GM12878 (cell line): ENCODE data around the gene DNAH3. TPM values are rescaled to one million over a fixed set of nuclear protein-coding genes. Genes with fewer than 3 reads are reported as not detected.

Experiments
- ATAC-seq: fragments of 200-7000 bp; cut with Tn5 transposase; 3 replicates; pipeline ENCODE4 v1.9.1; 2020; ENCODE audit warnings: mild to moderate bottlenecking, moderate library complexity
- BruUV-seq: library from RNA; stranded (reverse); fragments of 400-500 nt; replicated peaks from 2 replicates; lab custom pipeline; 2021; lab: Mats Ljungman, UMichigan
- CTCF ChIA-PET: fragments of 300-600 bp; sonication (Branson Sonifier 250); formaldehyde crosslinking; extraction: SDS; loops from one replicate; lab custom pipeline; 2021; ENCODE audit warnings: inconsistent platforms; lab: Yijun Ruan, JAX
- POLR2A ChIA-PET: fragments of 350-600 bp; formaldehyde crosslinking; extraction: SDS; loops from one replicate; lab custom pipeline; 2021; ENCODE audit warnings: inconsistent platforms; lab: Charles Lee
- RAD21 ChIA-PET: fragments of 300-600 bp; sonication (Branson Sonifier 250); formaldehyde crosslinking; loops from one replicate; lab custom pipeline; 2023; ENCODE audit warnings: antibody characterized with exemption; ENCODE audit not compliant: unreplicated experiment; lab: Charles Lee
- SMC1A ChIA-PET: fragments of 300-600 bp; sonication (Branson Sonifier 250); formaldehyde crosslinking; loops from one replicate; lab custom pipeline; 2023; ENCODE audit not compliant: unreplicated experiment, uncharacterized antibody; lab: Charles Lee
- DNase-seq: peaks from one replicate; pipeline ENCODE4 v3.0.0-alpha.2; 2011; ENCODE audit warnings: low read depth, low spot score
- FAIRE-seq: peaks from 3 replicates; lab custom pipeline; 2011; peaks lifted over from hg19 to GRCh38; lab: Jason Lieb, UNC
- H2AFZ ChIP-seq: 2 replicates; pipeline ENCODE4 v1.6.0; 2011; ENCODE audit warnings: low read depth, low read length, control low read depth; ENCODE audit not compliant: control insufficient read depth
- H3K27ac ChIP-seq: 2 replicates; pipeline ENCODE4 v1.5.1; 2011; ENCODE audit warnings: control low read depth; ENCODE audit not compliant: control insufficient read depth, insufficient read depth
- H3K27me3 ChIP-seq, 2 experiments: replicated peaks in 1 of 2; 2 replicates each; pipeline versions ENCODE4 v1.6.0 to v1.6.1; 2011; ENCODE audit warnings: low read length in 1 of 2; ENCODE audit not compliant: control insufficient read depth in 2 of 2, insufficient read depth in 2 of 2
- H3K36me3 ChIP-seq, 2 experiments: 2 replicates each; pipeline ENCODE4 v1.5.1; 2011; ENCODE audit warnings: low read length in 1 of 2; ENCODE audit not compliant: control insufficient read depth in 2 of 2, insufficient read depth in 2 of 2
- H3K4me1 ChIP-seq: 2 replicates; pipeline ENCODE4 v1.6.1; 2011; ENCODE audit warnings: mild to moderate bottlenecking, low read length, moderate library complexity, mixed read lengths; ENCODE audit not compliant: control insufficient read depth, insufficient read depth
- H3K4me2 ChIP-seq: 2 replicates; pipeline ENCODE4 v1.6.0; 2011; ENCODE audit warnings: control low read depth; ENCODE audit not compliant: control insufficient read depth, insufficient read depth
- H3K4me3 ChIP-seq: fragments of 200-600 bp; sonication (generic); 2 replicates; pipeline ENCODE4 v1.5.1; 2016
- H3K79me2 ChIP-seq: 2 replicates; pipeline ENCODE4 v1.6.0; 2011; ENCODE audit warnings: low read length; ENCODE audit not compliant: control insufficient read depth, insufficient read depth
- H3K9ac ChIP-seq: 2 replicates; pipeline ENCODE4 v1.8.0; 2011; ENCODE audit warnings: low read length, control low read depth, mixed read lengths; ENCODE audit not compliant: control insufficient read depth, insufficient read depth
- H3K9me3 ChIP-seq: replicated peaks from 3 replicates; pipeline ENCODE4 v1.5.1; 2011; ENCODE audit warnings: mild to moderate bottlenecking, low read length; ENCODE audit not compliant: control insufficient read depth, insufficient read depth
- H4K20me1 ChIP-seq: 2 replicates; pipeline ENCODE4 v1.6.0; 2011; ENCODE audit not compliant: control insufficient read depth, insufficient read depth
- BRCA1 ChIP-seq: IDR thresholded peaks from 2 replicates; pipeline ENCODE4 v1.6.1; 2011; ENCODE audit warnings: low read depth, low read length, improper control_type of control experiment
- DPF2 ChIP-seq: fragments of 450-650 bp; IDR thresholded peaks from 2 replicates; pipeline ENCODE4 v1.6.1; 2017; ENCODE audit warnings: mild to moderate bottlenecking
- EZH2 ChIP-seq: IDR thresholded peaks from 2 replicates; pipeline ENCODE4 v1.6.1; 2012; ENCODE audit warnings: low read depth, mild to moderate bottlenecking, control low read depth, inconsistent platforms, low read length, borderline replicate concordance; ENCODE audit not compliant: control insufficient read depth
- JUNB ChIP-seq: IDR thresholded peaks from 2 replicates; pipeline ENCODE4 v1.6.1; 2016; ENCODE audit warnings: antibody characterized with exemption, mild to moderate bottlenecking
- KLF5 ChIP-seq: fragments of 450-650 bp; IDR thresholded peaks from 2 replicates; pipeline ENCODE4 v1.6.1; 2014; ENCODE audit warnings: mild to moderate bottlenecking; ENCODE audit not compliant: partially characterized antibody
- NFIC ChIP-seq: IDR thresholded peaks from 2 replicates; pipeline ENCODE4 v1.6.1; 2012; ENCODE audit warnings: low read depth, mild to moderate bottlenecking, inconsistent platforms, low read length, moderate library complexity
- NFXL1 ChIP-seq: fragments of 450-650 bp; IDR thresholded peaks from 2 replicates; pipeline ENCODE4 v1.6.1; 2017; ENCODE audit warnings: antibody characterized with exemption, mild to moderate bottlenecking, borderline replicate concordance
- NFYB ChIP-seq: IDR thresholded peaks from 2 replicates; pipeline ENCODE4 v1.6.1; 2011; ENCODE audit warnings: low read depth, mild to moderate bottlenecking, low read length, improper control_type of control experiment, moderate library complexity; ENCODE audit not compliant: insufficient read depth
- RCOR1 ChIP-seq: conservative IDR thresholded peaks from 2 replicates; pipeline ENCODE4 v1.6.1; 2012; ENCODE audit warnings: low read depth, low read length, improper control_type of control experiment
- RFX5 ChIP-seq: IDR thresholded peaks from 2 replicates; pipeline ENCODE4 v1.6.1; 2011; ENCODE audit warnings: low read depth, low read length, improper control_type of control experiment
- SP1 ChIP-seq: IDR thresholded peaks from one replicate; pipeline ENCODE4 v1.6.1; 2011; ENCODE audit warnings: low read depth, low read length
- STAT1 ChIP-seq: fragments of 450-650 bp; conservative IDR thresholded peaks from 2 replicates; pipeline ENCODE4 v1.6.1; 2014; ENCODE audit warnings: antibody characterized with exemption, mild to moderate bottlenecking
- STAT3 ChIP-seq: IDR thresholded peaks from 2 replicates; pipeline ENCODE4 v1.6.1; 2011; ENCODE audit warnings: low read depth, low read length, improper control_type of control experiment
- WGBS: methylation state at CpG from one replicate; pipeline ENCODE4 v1.1.6; 2016; ENCODE audit warnings: low lambda C conversion rate; ENCODE audit not compliant: insufficient replicate concordance, insufficient coverage; ENCODE audit errors: missing lambda C conversion rate; 5-methylcytosine and 5-hydroxymethylcytosine counted together
- in situ Hi-C: fragments of 300-500 bp; cut with MboI; formaldehyde crosslinking; loops from 9 replicates; pipeline ENCODE4 v1.14.3; 2018; ENCODE audit warnings: mixed read lengths
- intact Hi-C: fragments of 100-400 bp; cut with micrococcal nuclease; formaldehyde crosslinking; loops from one replicate; pipeline ENCODE4 v1.14.2; 2022; ENCODE audit not compliant: unreplicated experiment
- polyA plus RNA-seq, 11 experiments: library from polyadenylated mRNA; depleted of rRNA in 4 of 11; unstranded in 6 of 11; stranded (reverse) in 5 of 11; fragments of >200 nt; fragmentation: Nextera tagmentation in 4 of 11; fragmentation: Illumina TruSeq in 1 of 11; extraction: Ambion mirVana in 4 of 11; extraction: Trizol in 1 of 11; gene quantifications; 1 replicate in 1 of 11; 2 replicates in 10 of 11; pipeline versions ENCODE4 v1.2.1 to v1.2.3, GENCODE V29; 2011 to 2016; ENCODE audit warnings: inconsistent platforms in 2 of 11, missing spikeins in 2 of 11, low read depth in 1 of 11
- total RNA-seq, 4 experiments: library from RNA; depleted of rRNA in 3 of 4; stranded (reverse); fragments of >200 nt in 3 of 4; fragmentation: Illumina TruSeq in 1 of 4; extraction: Trizol in 1 of 4; gene quantifications; 2 replicates each; pipeline versions ENCODE4 v1.2.1 to v1.2.3, GENCODE V29; 2013 to 2021
- TF ChIP-seq, protein P1 (sequence below): fragments of 450-650 bp; conservative IDR thresholded peaks from 2 replicates; pipeline ENCODE4 v1.6.1; 2017; ENCODE audit warnings: mild to moderate bottlenecking, moderate library complexity
- TF ChIP-seq, protein P2 (sequence below): fragments of 150-350 bp; IDR thresholded peaks from 2 replicates; pipeline ENCODE4 v1.6.1; 2016; ENCODE audit warnings: low read depth, low read length

Gene DNAH3
- total and polyA plus RNA-seq, 10 of the 15 experiments (the other 5 are each of a cell fraction or from before 2014, with no cell fraction given), result under 0.01 to 0.04 (median 0.04) TPM; not detected in 5

- no peak overlapping the region for H3K9ac ChIP-seq
- in situ Hi-C loops (no loop called here), intact Hi-C loops (no loop called here)
- no peak overlapping the region for H2AFZ ChIP-seq
- no peaks in the 10 kb centered on the region for H3K9me3 ChIP-seq
- no peaks in the 10 kb centered on the region for H4K20me1 ChIP-seq
- TF ChIP-seq NFXL1, result no peak
- no peak for TF ChIP-seq RFX5
- no peak for TF ChIP-seq DPF2
- H3K36me3 ChIP-seq, result no peaks in the 10 kb centered on the region
- ChIA-PET SMC1A (no interaction called here), CTCF (no interaction called here), RAD21 (no interaction called here), POLR2A (no interaction called here)
- H3K4me3 ChIP-seq, result no peak overlapping the region
- BruUV-seq, result no TSS peak
- no peaks in the 10 kb centered on the region for H3K4me1 ChIP-seq
- no peak overlapping the region for H3K4me2 ChIP-seq
- H3K27ac ChIP-seq, result no peak overlapping the region
- 30% methylated on average over 7 of the region's 7 CpGs for WGBS
- H3K79me2 ChIP-seq, result no peaks in the 10 kb centered on the region
- FAIRE-seq (no peak), ATAC-seq (no peak), DNase-seq (no peak)
- peaks cover 0 to 3% of the 10 kb centered on the region in 2 experiments; a peak in 1 of 4 replicates for H3K27me3 ChIP-seq
Observed at GRCh38 chr16:21038197-21038596, 112.4 kb downstream of the DNAH3 start.

DNA sequence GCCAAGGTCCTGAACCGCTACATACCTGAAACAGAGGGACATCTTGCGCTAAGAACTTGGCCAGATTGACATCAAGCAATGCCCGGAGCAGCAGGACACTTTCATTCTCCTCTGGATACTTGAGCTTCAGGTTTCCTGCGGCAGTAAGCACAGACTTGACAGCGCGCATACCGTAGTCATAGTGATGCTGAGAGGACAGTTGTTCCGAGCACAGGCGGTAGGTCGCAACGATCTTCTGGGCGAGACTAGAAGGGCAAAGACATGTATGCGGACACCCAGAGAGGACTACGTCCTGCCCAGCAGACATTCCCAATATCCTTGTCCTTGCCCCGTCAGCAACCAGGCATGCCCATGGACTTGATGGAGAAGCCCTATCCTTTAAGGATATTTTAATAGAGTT lies 112.9 kb downstream of the DNAH3 start:
- ChIA-PET CTCF (no interaction called here), POLR2A (no interaction called here), SMC1A (no interaction called here), RAD21 (no interaction called here)
- no peak overlapping the region for H3K9ac ChIP-seq
- WGBS, result 77% methylated on average over 15 of the region's 15 CpGs
- no peaks in the 10 kb centered on the region for H3K9me3 ChIP-seq
- H2AFZ ChIP-seq, result no peak overlapping the region
- FAIRE-seq (no peak), ATAC-seq (no peak), DNase-seq (no peak)
- no TSS peak for BruUV-seq
- H3K79me2 ChIP-seq, result no peaks in the 10 kb centered on the region
- H3K4me3 ChIP-seq, result no peak overlapping the region
- no peak overlapping the region for H3K27ac ChIP-seq
- H4K20me1 ChIP-seq, result no peaks in the 10 kb centered on the region
- intact Hi-C loops (no loop called here), in situ Hi-C loops (no loop called here)
- no peak overlapping the region for H3K4me2 ChIP-seq
- H3K36me3 ChIP-seq, result no peaks in the 10 kb centered on the region
- H3K27me3 ChIP-seq, result peaks cover 0 to 3% of the 10 kb centered on the region in 2 experiments; a peak in 1 of 4 replicates
- no peaks in the 10 kb centered on the region for H3K4me1 ChIP-seq
- TF ChIP-seq, protein P1, sequence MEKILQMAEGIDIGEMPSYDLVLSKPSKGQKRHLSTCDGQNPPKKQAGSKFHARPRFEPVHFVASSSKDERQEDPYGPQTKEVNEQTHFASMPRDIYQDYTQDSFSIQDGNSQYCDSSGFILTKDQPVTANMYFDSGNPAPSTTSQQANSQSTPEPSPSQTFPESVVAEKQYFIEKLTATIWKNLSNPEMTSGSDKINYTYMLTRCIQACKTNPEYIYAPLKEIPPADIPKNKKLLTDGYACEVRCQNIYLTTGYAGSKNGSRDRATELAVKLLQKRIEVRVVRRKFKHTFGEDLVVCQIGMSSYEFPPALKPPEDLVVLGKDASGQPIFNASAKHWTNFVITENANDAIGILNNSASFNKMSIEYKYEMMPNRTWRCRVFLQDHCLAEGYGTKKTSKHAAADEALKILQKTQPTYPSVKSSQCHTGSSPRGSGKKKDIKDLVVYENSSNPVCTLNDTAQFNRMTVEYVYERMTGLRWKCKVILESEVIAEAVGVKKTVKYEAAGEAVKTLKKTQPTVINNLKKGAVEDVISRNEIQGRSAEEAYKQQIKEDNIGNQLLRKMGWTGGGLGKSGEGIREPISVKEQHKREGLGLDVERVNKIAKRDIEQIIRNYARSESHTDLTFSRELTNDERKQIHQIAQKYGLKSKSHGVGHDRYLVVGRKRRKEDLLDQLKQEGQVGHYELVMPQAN, result no peak
- TF ChIP-seq KLF5 (no peak), STAT3 (no peak), SP1 (no peak), RCOR1 (no peak), NFYB (no peak), JUNB (no peak), EZH2 (no peak), BRCA1 (no peak), STAT1 (no peak), NFIC (no peak)
- TF ChIP-seq, protein P2, sequence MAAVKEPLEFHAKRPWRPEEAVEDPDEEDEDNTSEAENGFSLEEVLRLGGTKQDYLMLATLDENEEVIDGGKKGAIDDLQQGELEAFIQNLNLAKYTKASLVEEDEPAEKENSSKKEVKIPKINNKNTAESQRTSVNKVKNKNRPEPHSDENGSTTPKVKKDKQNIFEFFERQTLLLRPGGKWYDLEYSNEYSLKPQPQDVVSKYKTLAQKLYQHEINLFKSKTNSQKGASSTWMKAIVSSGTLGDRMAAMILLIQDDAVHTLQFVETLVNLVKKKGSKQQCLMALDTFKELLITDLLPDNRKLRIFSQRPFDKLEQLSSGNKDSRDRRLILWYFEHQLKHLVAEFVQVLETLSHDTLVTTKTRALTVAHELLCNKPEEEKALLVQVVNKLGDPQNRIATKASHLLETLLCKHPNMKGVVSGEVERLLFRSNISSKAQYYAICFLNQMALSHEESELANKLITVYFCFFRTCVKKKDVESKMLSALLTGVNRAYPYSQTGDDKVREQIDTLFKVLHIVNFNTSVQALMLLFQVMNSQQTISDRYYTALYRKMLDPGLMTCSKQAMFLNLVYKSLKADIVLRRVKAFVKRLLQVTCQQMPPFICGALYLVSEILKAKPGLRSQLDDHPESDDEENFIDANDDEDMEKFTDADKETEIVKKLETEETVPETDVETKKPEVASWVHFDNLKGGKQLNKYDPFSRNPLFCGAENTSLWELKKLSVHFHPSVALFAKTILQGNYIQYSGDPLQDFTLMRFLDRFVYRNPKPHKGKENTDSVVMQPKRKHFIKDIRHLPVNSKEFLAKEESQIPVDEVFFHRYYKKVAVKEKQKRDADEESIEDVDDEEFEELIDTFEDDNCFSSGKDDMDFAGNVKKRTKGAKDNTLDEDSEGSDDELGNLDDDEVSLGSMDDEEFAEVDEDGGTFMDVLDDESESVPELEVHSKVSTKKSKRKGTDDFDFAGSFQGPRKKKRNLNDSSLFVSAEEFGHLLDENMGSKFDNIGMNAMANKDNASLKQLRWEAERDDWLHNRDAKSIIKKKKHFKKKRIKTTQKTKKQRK, result no peak
